CD4-positive, alpha-beta memory T cell (primary cell): ENCODE measurements around the gene CTRB1. TPM values are rescaled to one million over a fixed set of nuclear protein-coding genes. Genes with fewer than 3 reads are reported as not detected.

Experiments
- CTCF ChIA-PET: fragments of 350-600 bp; sonication (Branson Sonifier 250); formaldehyde crosslinking; loops from one replicate; lab custom pipeline; 2021; ENCODE audit warnings: inconsistent platforms; ENCODE audit not compliant: partially characterized antibody; lab: Charles Lee
- POLR2A ChIA-PET: fragments of 350-600 bp; sonication (Branson Sonifier 250); formaldehyde crosslinking; loops from one replicate; lab custom pipeline; 2021; ENCODE audit not compliant: partially characterized antibody; lab: Charles Lee
- DNase-seq, 5 donors: peaks; one replicate each; pipeline versions ENCODE4 v3.0.0 to v3.0.0-alpha.2; 2020 to 2022; ENCODE audit warnings: mixed read lengths in 1 of 5
- H3K27ac ChIP-seq: one replicate; pipeline ENCODE4 v1.7.0; 2013; ENCODE audit warnings: low read depth, low read length
- H3K27me3 ChIP-seq: 2 replicates; pipeline ENCODE4 v1.7.0; 2013; ENCODE audit warnings: mild to moderate bottlenecking, low read length, moderate library complexity; ENCODE audit not compliant: insufficient read depth
- H3K36me3 ChIP-seq: 2 replicates; pipeline ENCODE4 v1.7.0; 2013; ENCODE audit warnings: mild to moderate bottlenecking, low read length, moderate library complexity; ENCODE audit not compliant: insufficient read depth
- H3K4me1 ChIP-seq: 2 replicates; pipeline ENCODE4 v1.7.0; 2013; ENCODE audit warnings: mild to moderate bottlenecking, low read length, moderate library complexity; ENCODE audit not compliant: insufficient read depth
- H3K4me3 ChIP-seq, 2 donors: one replicate each; pipeline ENCODE4 v1.7.0; 2013; ENCODE audit warnings: low read length in 2 of 2, mild to moderate bottlenecking in 1 of 2
- H3K9me3 ChIP-seq, 2 donors: one replicate each; pipeline ENCODE4 v1.7.0; 2013; ENCODE audit warnings: low read length in 2 of 2, control low read depth in 1 of 2; ENCODE audit not compliant: control insufficient read depth in 1 of 2
- H3K27ac Mint-ChIP-seq, 7 donors: one replicate each; pipeline ENCODE4 v1.8.0; 2020 to 2021; ENCODE audit warnings: mixed read lengths in 7 of 7, mild to moderate bottlenecking in 6 of 7, inconsistent platforms in 3 of 7, moderate library complexity in 3 of 7
- H3K27me3 Mint-ChIP-seq, 2 donors: one replicate each; pipeline ENCODE4 v1.8.0; 2020 to 2021; ENCODE audit warnings: mixed read lengths in 2 of 2
- H3K36me3 Mint-ChIP-seq, 2 donors: one replicate each; pipeline ENCODE4 v1.8.0; 2020 to 2021; ENCODE audit warnings: mixed read lengths in 2 of 2, inconsistent platforms in 1 of 2, mild to moderate bottlenecking in 1 of 2
- H3K4me1 Mint-ChIP-seq, 4 donors: one replicate each; pipeline ENCODE4 v1.8.0; 2020 to 2021; ENCODE audit warnings: mixed read lengths in 4 of 4, mild to moderate bottlenecking in 1 of 4
- H3K4me3 Mint-ChIP-seq, 8 donors: one replicate each; pipeline ENCODE4 v1.8.0; 2020 to 2021; ENCODE audit warnings: mixed read lengths in 8 of 8, mild to moderate bottlenecking in 7 of 8, moderate library complexity in 6 of 8, inconsistent platforms in 3 of 8
- H3K9me3 Mint-ChIP-seq, 8 donors: one replicate each; pipeline ENCODE4 v1.8.0; 2020 to 2021; ENCODE audit warnings: mixed read lengths in 8 of 8, mild to moderate bottlenecking in 5 of 8, inconsistent platforms in 3 of 8, moderate library complexity in 1 of 8
- intact Hi-C: fragments of 100-400 bp; cut with micrococcal nuclease; formaldehyde crosslinking; loops from one replicate; pipeline ENCODE4 v1.15.1; 2023
- polyA plus RNA-seq, 2 donors: library from polyadenylated mRNA; unstranded; fragments of 300-500 nt; fragmentation: Illumina TruSeq; gene quantifications; one replicate each; pipeline ENCODE4 v1.2.3, GENCODE V29; 2021
- total RNA-seq, 2 experiments: library from RNA; stranded (reverse); gene quantifications; one replicate each; pipeline ENCODE4 v1.2.3, GENCODE V29; 2021

Gene CTRB1
- total and polyA plus RNA-seq, 4 experiments from 2014 or later = not detected

GRCh38 chr16:75230471-75231110, 11.8 kb downstream of the CTRB1 start:
- H3K4me1 ChIP-seq = peaks cover 6% of the 10 kb centered on the region
- no peaks in the 10 kb centered on the region for H3K36me3 ChIP-seq
- Mint-ChIP-seq H3K9me3 (no peaks in the 10 kb centered on the region), H3K4me1 (peaks cover 0 to 5% (median under 1%) of the 10 kb centered on the region in 4 donors), H3K27me3 (peaks cover 0 to 1% of the 10 kb centered on the region in 2 donors), H3K36me3 (no peaks in the 10 kb centered on the region), H3K4me3 (no peak overlapping the region), H3K27ac (peak overlapping the region in 1 of 7 donors; percentile 25)
- ChIA-PET POLR2A (interaction anchor here (0.7 kb wide), 1 partner anchor 95 kb away, joined by 3 read pairs; no protein-coding TSS in a partner anchor), CTCF (interaction anchor here (0.7 to 7.9 kb wide), 6 partner anchors 31 to 171 kb away, joined by 3 to 296 read pairs (median 38); no protein-coding TSS in a partner anchor)
- intact Hi-C loops = no loop called here
- no peak overlapping the region for H3K4me3 ChIP-seq
- no peak overlapping the region for H3K27ac ChIP-seq
- no peaks in the 10 kb centered on the region for H3K27me3 ChIP-seq
- H3K9me3 ChIP-seq = no peaks in the 10 kb centered on the region
- DNase-seq = no peak

DNA sequence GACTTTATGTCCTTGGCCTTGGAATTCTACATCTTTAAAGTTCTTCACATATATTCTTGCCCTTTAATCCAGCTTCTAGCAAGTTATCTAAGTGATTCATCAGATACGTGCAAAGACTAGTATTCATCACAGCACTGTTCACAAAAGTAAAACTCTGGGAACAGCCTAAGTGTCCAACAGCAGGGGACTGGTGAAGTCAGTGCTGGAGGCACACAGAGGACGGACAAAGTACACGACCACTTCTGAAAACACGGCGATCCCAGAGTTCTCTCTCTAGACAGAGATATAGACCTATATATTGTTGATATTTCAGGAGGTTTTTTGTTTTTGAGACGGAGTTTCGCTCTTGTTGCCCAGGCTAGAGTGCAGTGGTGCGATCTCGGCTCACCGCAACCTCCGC, 12.8 kb downstream of the CTRB1 start:
- intact Hi-C loops = no loop called here
- DNase-seq = no peak
- Mint-ChIP-seq H3K4me3 (no peak overlapping the region), H3K4me1 (peaks cover 0 to 5% (median 2%) of the 10 kb centered on the region in 4 donors), H3K36me3 (no peaks in the 10 kb centered on the region), H3K27me3 (no peaks in the 10 kb centered on the region), H3K9me3 (no peaks in the 10 kb centered on the region), H3K27ac (no peak overlapping the region)
- CTCF ChIA-PET = interaction anchor here (0.7 to 7.9 kb wide), 6 partner anchors 32 to 170 kb away, joined by 3 to 296 read pairs (median 38); no protein-coding TSS in a partner anchor
- no peaks in the 10 kb centered on the region for H3K36me3 ChIP-seq
- POLR2A ChIA-PET = interaction anchor here (0.7 kb wide), 1 partner anchor 94 kb away, joined by 3 read pairs; no protein-coding TSS in a partner anchor
- H3K4me1 ChIP-seq = peaks cover 6% of the 10 kb centered on the region
- no peak overlapping the region for H3K4me3 ChIP-seq
- H3K27ac ChIP-seq = no peak overlapping the region
- H3K9me3 ChIP-seq = no peaks in the 10 kb centered on the region
- no peaks in the 10 kb centered on the region for H3K27me3 ChIP-seq

- intact Hi-C loops = loop anchor here (1.0 kb wide), 1 partner anchor 531 kb away; no protein-coding TSS in a partner anchor
- H3K4me1 Mint-ChIP-seq = peaks cover 0 to 5% (median 2%) of the 10 kb centered on the region in 4 donors
- H3K9me3 Mint-ChIP-seq = no peaks in the 10 kb centered on the region
- Histone ChIP-seq H3K27ac (no peak overlapping the region), H3K36me3 (no peaks in the 10 kb centered on the region), H3K9me3 (no peaks in the 10 kb centered on the region), H3K4me3 (no peak overlapping the region), H3K27me3 (no peaks in the 10 kb centered on the region), H3K4me1 (peaks cover 6% of the 10 kb centered on the region)
- H3K27ac Mint-ChIP-seq = no peak overlapping the region
- ChIA-PET POLR2A (interaction anchor here (0.7 to 1.5 kb wide), 6 partner anchors 93 to 157 kb away, joined by 3 to 13 read pairs (median 3); no protein-coding TSS in a partner anchor), CTCF (interaction anchor here (0.7 to 7.9 kb wide), 46 partner anchors 11 to 533 kb away, joined by 3 to 296 read pairs (median 5); partner anchors contain the start of gene CFDP1)
- no peak overlapping the region for H3K4me3 Mint-ChIP-seq
- no peaks in the 10 kb centered on the region for H3K27me3 Mint-ChIP-seq
- no peak for DNase-seq
- no peaks in the 10 kb centered on the region for H3K36me3 Mint-ChIP-seq
Observed at GRCh38 chr16:75233611-75233938, 14.8 kb downstream of the CTRB1 start.

- POLR2A ChIA-PET = interaction anchor here (1.5 kb wide), 1 partner anchor 150 kb away, joined by 13 read pairs; no protein-coding TSS in a partner anchor
- no peaks in the 10 kb centered on the region for H3K27me3 Mint-ChIP-seq
- intact Hi-C loops = loop anchor here (1.0 kb wide), 5 partner anchors 36 to 229 kb away; partner anchors contain the start of gene TMEM170A
- H3K9me3 Mint-ChIP-seq = no peaks in the 10 kb centered on the region
- no peaks in the 10 kb centered on the region for H3K36me3 Mint-ChIP-seq
- DNase-seq = no peak
- no peak overlapping the region for H3K4me3 ChIP-seq
- peaks cover 6% of the 10 kb centered on the region for H3K4me1 ChIP-seq
- H3K27ac Mint-ChIP-seq = peak overlapping the region in 1 of 7 donors; percentile 36
- no peak overlapping the region for H3K27ac ChIP-seq
- no peaks in the 10 kb centered on the region for H3K27me3 ChIP-seq
- no peaks in the 10 kb centered on the region for H3K36me3 ChIP-seq
- peaks cover 0 to 5% (median 2%) of the 10 kb centered on the region in 4 donors for H3K4me1 Mint-ChIP-seq
- CTCF ChIA-PET = interaction anchor here (1.5 to 7.9 kb wide), 9 partner anchors 15 to 181 kb away, joined by 3 to 296 read pairs (median 14); no protein-coding TSS in a partner anchor
- H3K4me3 Mint-ChIP-seq = no peak overlapping the region
- no peaks in the 10 kb centered on the region for H3K9me3 ChIP-seq
Observed at GRCh38 chr16:75234856-75235696, 16.3 kb downstream of the CTRB1 start.

GRCh38 chr16:75235721-75236193, 17.0 kb downstream of the CTRB1 start:
- H3K27me3 ChIP-seq = no peaks in the 10 kb centered on the region
- no peaks in the 10 kb centered on the region for H3K36me3 Mint-ChIP-seq
- no peak for DNase-seq

DNA sequence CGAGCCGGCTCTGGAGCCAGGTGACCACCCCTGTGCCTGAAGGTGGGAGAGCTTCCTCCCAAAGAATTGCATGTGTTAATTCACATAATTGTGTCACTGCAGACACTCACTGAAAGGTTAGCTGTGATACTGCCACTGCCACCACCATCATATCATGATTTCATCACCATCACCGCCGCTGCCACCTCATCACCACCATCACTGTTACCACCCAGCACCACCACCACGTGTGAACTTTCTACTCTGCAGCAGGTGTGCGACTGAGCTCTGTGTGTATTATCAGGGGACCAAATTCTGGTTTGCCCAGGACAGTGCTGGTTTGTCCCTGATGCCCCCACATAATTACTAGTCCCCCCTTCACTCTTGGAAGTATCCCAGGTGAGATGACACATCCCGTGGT, 17.4 kb downstream of the CTRB1 start:
- POLR2A ChIA-PET = no interaction called here
- intact Hi-C loops = no loop called here

More at GRCh38 chr16:75235721-75236193, 17.0 kb downstream of the CTRB1 start:
- Histone ChIP-seq H3K4me1 (peaks cover 6% of the 10 kb centered on the region), H3K27ac (no peak overlapping the region), H3K36me3 (no peaks in the 10 kb centered on the region), H3K4me3 (no peak overlapping the region), H3K9me3 (no peaks in the 10 kb centered on the region)
- Mint-ChIP-seq H3K9me3 (no peaks in the 10 kb centered on the region), H3K4me3 (no peak overlapping the region), H3K27ac (no peak overlapping the region), H3K4me1 (peaks cover 0 to 5% (median 2%) of the 10 kb centered on the region in 4 donors), H3K27me3 (no peaks in the 10 kb centered on the region)
- ChIA-PET CTCF (interaction anchor here (1.0 to 7.9 kb wide), 5 partner anchors 36 to 166 kb away, joined by 3 to 296 read pairs (median 59); no protein-coding TSS in a partner anchor), POLR2A (no interaction called here)
- intact Hi-C loops = no loop called here

More for the DNA sequence above, 17.4 kb downstream of the CTRB1 start:
- peaks cover 6% of the 10 kb centered on the region for H3K4me1 ChIP-seq
- no peak overlapping the region for H3K27ac ChIP-seq
- Mint-ChIP-seq H3K27ac (no peak overlapping the region), H3K36me3 (no peaks in the 10 kb centered on the region), H3K9me3 (no peaks in the 10 kb centered on the region), H3K4me1 (peaks cover 0 to 5% (median 2%) of the 10 kb centered on the region in 4 donors), H3K4me3 (no peak overlapping the region), H3K27me3 (no peaks in the 10 kb centered on the region)
- CTCF ChIA-PET = interaction anchor here (1.0 to 7.9 kb wide), 4 partner anchors 37 to 166 kb away, joined by 3 to 296 read pairs (median 60); no protein-coding TSS in a partner anchor
- no peaks in the 10 kb centered on the region for H3K36me3 ChIP-seq
- no peak for DNase-seq
- no peaks in the 10 kb centered on the region for H3K27me3 ChIP-seq
- H3K4me3 ChIP-seq = no peak overlapping the region
- H3K9me3 ChIP-seq = no peaks in the 10 kb centered on the region
